OCI-LY1 (cell line): ENCODE results near the gene OR3A3.
"Not testable (repeated sequence)": the region's sequence is repeated elsewhere in the genome, so short reads cannot be mapped to it uniquely, and the experiment has no call there.

ENCODE experiments used
- H2AFZ ChIP-seq: fragments of 200-600 bp; sonication (generic), shearing (Covaris generic); 2 replicates; pipeline ENCODE4 v1.6.0; 2014; ENCODE audit warnings: antibody characterized with exemption, mild to moderate bottlenecking, low read length
- H3F3A ChIP-seq: fragments of 200-600 bp; sonication (generic), shearing (Covaris generic); 2 replicates; pipeline ENCODE4 v1.6.0; 2014; ENCODE audit warnings: mild to moderate bottlenecking, antibody characterized with exemption, low read length, moderate library complexity; ENCODE audit not compliant: insufficient read depth
- H3K27ac ChIP-seq: fragments of 200-600 bp; sonication (generic); 2 replicates; pipeline ENCODE4 v1.5.1; 2014; ENCODE audit warnings: low read length, mixed run types, mild to moderate bottlenecking, low read depth; ENCODE audit not compliant: poor library complexity, severe bottlenecking
- H3K27me3 ChIP-seq: fragments of 200-600 bp; sonication (generic); 2 replicates; pipeline ENCODE4 v1.6.0; 2014; ENCODE audit warnings: antibody characterized with exemption, mild to moderate bottlenecking, low read length, moderate library complexity; ENCODE audit not compliant: insufficient read depth
- H3K36me3 ChIP-seq: fragments of 200-600 bp; sonication (generic); 2 replicates; pipeline ENCODE4 v1.6.1; 2014; ENCODE audit warnings: mild to moderate bottlenecking, antibody characterized with exemption, low read length, moderate library complexity, mixed read lengths; ENCODE audit not compliant: insufficient read depth
- H3K4me1 ChIP-seq: fragments of 200-600 bp; sonication (generic); 2 replicates; pipeline ENCODE4 v1.5.1; 2014; ENCODE audit warnings: mild to moderate bottlenecking, low read length, moderate library complexity; ENCODE audit not compliant: insufficient read depth, severe bottlenecking
- H3K4me2 ChIP-seq: fragments of 200-600 bp; sonication (generic), shearing (Covaris generic); 2 replicates; pipeline ENCODE4 v1.6.1; 2014; ENCODE audit warnings: low read length
- H3K4me3 ChIP-seq: fragments of 200-600 bp; sonication (generic); 2 replicates; pipeline ENCODE4 v1.5.1; 2014; ENCODE audit warnings: low read length, low read depth, mild to moderate bottlenecking, mixed read lengths; ENCODE audit not compliant: poor library complexity, severe bottlenecking
- H3K79me2 ChIP-seq: fragments of 200-600 bp; shearing (Covaris generic); 2 replicates; pipeline ENCODE4 v1.6.1; 2016; ENCODE audit warnings: mixed run types, low read length, mixed read lengths; ENCODE audit not compliant: insufficient read depth
- H3K9ac ChIP-seq: fragments of 200-600 bp; sonication (generic), shearing (Covaris generic); 2 replicates; pipeline ENCODE4 v1.6.1; 2014; ENCODE audit warnings: mild to moderate bottlenecking, low read length, mixed read lengths
- H3K9me2 ChIP-seq: fragments of 200-600 bp; sonication (generic), shearing (Covaris generic); 2 replicates; pipeline ENCODE4 v1.6.1; 2014; ENCODE audit warnings: low read depth, mild to moderate bottlenecking, low read length, mixed read lengths
- H3K9me3 ChIP-seq: fragments of 200-600 bp; shearing (Covaris generic); 2 replicates; pipeline ENCODE4 v1.6.1; 2014; ENCODE audit warnings: low read length, mixed read lengths
- H4K20me1 ChIP-seq: fragments of 200-600 bp; sonication (generic), shearing (Covaris generic); 2 replicates; pipeline ENCODE4 v1.6.0; 2016; ENCODE audit warnings: mild to moderate bottlenecking, low read length; ENCODE audit not compliant: insufficient read depth
- CTCF ChIP-seq: fragments of 200-600 bp; sonication (generic), shearing (Covaris generic); IDR thresholded peaks from 2 replicates; pipeline ENCODE4 v1.5.1; 2017; ENCODE audit warnings: mild to moderate bottlenecking, antibody characterized with exemption, low read length, moderate library complexity, mixed read lengths
- EZH2 ChIP-seq: fragments of 200-600 bp; sonication (generic), shearing (Covaris generic); IDR thresholded peaks from 2 replicates; pipeline ENCODE4 v1.8.0; 2017; ENCODE audit warnings: borderline replicate concordance, mixed run types, mild to moderate bottlenecking, antibody characterized with exemption, low read length, moderate library complexity, mixed read lengths

The OR3A3 gene

GRCh38 chr17:3448059-3448665, 37.0 kb downstream of the OR3A3 start:
- H3K9me2 ChIP-seq = no peaks in the 10 kb centered on the region

GRCh38 chr17:3466355-3466754, 55.2 kb downstream of the OR3A3 start:
- H3K4me2 ChIP-seq, H3K9me3 ChIP-seq, H3K27ac ChIP-seq, H4K20me1 ChIP-seq, H2AFZ ChIP-seq, H3K79me2 ChIP-seq, H3K27me3 ChIP-seq, H3K9me2 ChIP-seq, H3K9ac ChIP-seq, H3K36me3 ChIP-seq, H3F3A ChIP-seq, H3K4me3 ChIP-seq, H3K4me1 ChIP-seq: not testable (repeated sequence)

More at GRCh38 chr17:3448059-3448665, 37.0 kb downstream of the OR3A3 start:
- H3K27ac ChIP-seq = no peak overlapping the region
- H3K4me1 ChIP-seq = no peaks in the 10 kb centered on the region
- H4K20me1 ChIP-seq = no peaks in the 10 kb centered on the region
- H3K27me3 ChIP-seq = no peaks in the 10 kb centered on the region
- no peak overlapping the region for H2AFZ ChIP-seq
- no peaks in the 10 kb centered on the region for H3K9me3 ChIP-seq
- no peaks in the 10 kb centered on the region for H3K36me3 ChIP-seq
- no peak overlapping the region for H3K9ac ChIP-seq
- H3K79me2 ChIP-seq = no peaks in the 10 kb centered on the region
- H3F3A ChIP-seq = no peaks in the 10 kb centered on the region
- H3K4me2 ChIP-seq = no peak overlapping the region
- no peak for TF ChIP-seq EZH2
- no peak for TF ChIP-seq CTCF
- H3K4me3 ChIP-seq = no peak overlapping the region

GRCh38 chr17:3469529-3469928, 58.4 kb downstream of the OR3A3 start:
- no peaks in the 10 kb centered on the region for H3K27me3 ChIP-seq
- TF ChIP-seq EZH2 (no peak), CTCF (no peak)
- H3K79me2 ChIP-seq = no peaks in the 10 kb centered on the region

GRCh38 chr17:3471599-3471998, 60.4 kb downstream of the OR3A3 start, which contains the start of gene SPATA22:
Gene SPATA22 (minus strand): TSS chr17:3471819. CDS start chr17:3469325, 2,494 bp downstream.
- H3K9ac ChIP-seq = no peak within 1 kb of the TSS
- H3K27ac ChIP-seq = no peak within 1 kb of the TSS
- H3K4me1 ChIP-seq = no peaks in the 10 kb centered on the region
- H3K9me2 ChIP-seq = no peaks in the 10 kb centered on the region
- H3K36me3 ChIP-seq = no peaks in the 10 kb centered on the region
- no peaks in the 10 kb centered on the region for H3K27me3 ChIP-seq
- TF ChIP-seq CTCF = no peak
- TF ChIP-seq EZH2 = no peak
- H3K4me2 ChIP-seq = no peak within 1 kb of the TSS
- H2AFZ ChIP-seq = no peak within 1 kb of the TSS
- no peaks in the 10 kb centered on the region for H3F3A ChIP-seq
- H3K4me3 ChIP-seq = no peak within 1 kb of the TSS
- H4K20me1 ChIP-seq = no peaks in the 10 kb centered on the region
- no peaks in the 10 kb centered on the region for H3K9me3 ChIP-seq
- H3K79me2 ChIP-seq = no peaks in the 10 kb centered on the region

More at GRCh38 chr17:3469529-3469928, 58.4 kb downstream of the OR3A3 start:
- Histone ChIP-seq H3K9me2 (no peaks in the 10 kb centered on the region), H2AFZ (no peak overlapping the region), H3K9me3 (no peaks in the 10 kb centered on the region), H3K36me3 (no peaks in the 10 kb centered on the region), H3K4me3 (no peak overlapping the region), H3K4me2 (no peak overlapping the region), H3F3A (no peaks in the 10 kb centered on the region), H3K9ac (no peak overlapping the region), H4K20me1 (no peaks in the 10 kb centered on the region), H3K27ac (no peak overlapping the region), H3K4me1 (no peaks in the 10 kb centered on the region)
